Spleen (tissue), 7 donors: ENCODE measurements around the gene TACR1.
"Not testable (repeated sequence)": the region's sequence is repeated elsewhere in the genome, so short reads cannot be mapped to it uniquely, and the experiment has no call there.

ENCODE experiments used
- POLR2A ChIP-seq, 3 donors: fragments of 450-650 bp; IDR thresholded peaks; one replicate each; pipeline ENCODE4 v1.5.1; 2017; ENCODE audit warnings: antibody characterized with exemption in 3 of 3, mild to moderate bottlenecking in 1 of 3
- POLR2AphosphoS5 ChIP-seq, 3 donors: sonication (generic); formaldehyde crosslinking; IDR thresholded peaks; one replicate each; pipeline ENCODE4 v1.5.1; 2017; ENCODE audit warnings: antibody characterized with exemption in 3 of 3
- TF ChIP-seq, protein P1 (sequence below), 11 experiments: fragments of 200-600 bp in 7 of 11; fragments of 450-650 bp in 4 of 11; sonication (generic) in 4 of 11; IDR thresholded peaks in 8 of 11; conservative IDR thresholded peaks in 3 of 11; 1 replicate in 7 of 11; 2 replicates in 4 of 11; pipeline versions ENCODE4 v1.4.0 to v1.8.0; 2016 to 2021; ENCODE audit warnings: antibody characterized with exemption in 11 of 11, inconsistent platforms in 4 of 11, mild to moderate bottlenecking in 1 of 11
- donor health status: DM: no; HTN: no; CAD: no; lungs with moderate emphysema.
- donor health status: DM: no; HTN: no; CAD: no.
- donor health status: DM: no; HTN: no; CAD: no.

DNA sequence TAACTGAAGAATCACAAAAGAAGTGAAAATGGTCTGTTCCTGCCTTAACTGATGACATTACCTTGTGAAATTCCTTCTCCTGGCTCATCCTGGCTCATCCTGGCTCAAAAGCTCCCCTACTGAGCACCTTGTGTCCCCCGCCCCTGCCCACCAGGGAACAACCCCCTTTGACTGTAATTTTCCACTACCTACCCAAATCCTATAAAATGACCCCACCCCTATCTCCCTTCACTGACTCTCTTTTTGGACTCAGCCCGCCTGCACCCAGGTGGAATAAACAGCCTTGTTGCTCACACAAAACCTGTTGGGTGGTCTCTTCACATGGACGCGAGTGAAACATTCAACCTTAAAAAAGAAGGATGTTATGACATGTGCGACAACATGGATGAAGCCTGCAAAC lies 142.2 kb downstream of the TACR1 start:
- TF ChIP-seq POLR2AphosphoS5, POLR2A (IDR thresholded peaks at IDR 0.05): not testable (repeated sequence)
- TF ChIP-seq, protein P1, sequence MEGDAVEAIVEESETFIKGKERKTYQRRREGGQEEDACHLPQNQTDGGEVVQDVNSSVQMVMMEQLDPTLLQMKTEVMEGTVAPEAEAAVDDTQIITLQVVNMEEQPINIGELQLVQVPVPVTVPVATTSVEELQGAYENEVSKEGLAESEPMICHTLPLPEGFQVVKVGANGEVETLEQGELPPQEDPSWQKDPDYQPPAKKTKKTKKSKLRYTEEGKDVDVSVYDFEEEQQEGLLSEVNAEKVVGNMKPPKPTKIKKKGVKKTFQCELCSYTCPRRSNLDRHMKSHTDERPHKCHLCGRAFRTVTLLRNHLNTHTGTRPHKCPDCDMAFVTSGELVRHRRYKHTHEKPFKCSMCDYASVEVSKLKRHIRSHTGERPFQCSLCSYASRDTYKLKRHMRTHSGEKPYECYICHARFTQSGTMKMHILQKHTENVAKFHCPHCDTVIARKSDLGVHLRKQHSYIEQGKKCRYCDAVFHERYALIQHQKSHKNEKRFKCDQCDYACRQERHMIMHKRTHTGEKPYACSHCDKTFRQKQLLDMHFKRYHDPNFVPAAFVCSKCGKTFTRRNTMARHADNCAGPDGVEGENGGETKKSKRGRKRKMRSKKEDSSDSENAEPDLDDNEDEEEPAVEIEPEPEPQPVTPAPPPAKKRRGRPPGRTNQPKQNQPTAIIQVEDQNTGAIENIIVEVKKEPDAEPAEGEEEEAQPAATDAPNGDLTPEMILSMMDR (IDR thresholded peaks at IDR 0.05 in 8 of 11, conservative IDR thresholded peaks at IDR 0.05 in 3 of 11): not testable (repeated sequence)
